Activated T-cell treated with anti-CD3 and anti-CD28 coated beads, Interleukin-2, amount 50 U/mL, for 1 hour (primary cell): ENCODE data around the gene MEF2B.

Source experiments
- DNase-seq: peaks from one replicate; pipeline ENCODE4 v3.0.0-alpha.2; 2020

MEF2B gene

GRCh38 chr19:19096641-19097627 is 73.1 kb downstream of the MEF2B start:
- DNase-seq: no peak

- no peak for DNase-seq
Measured at GRCh38 chr19:19095691-19096090, 74.4 kb downstream of the MEF2B start.
